Esophagus squamous epithelium (tissue), 4 donors: Measurements from ENCODE around the gene NCK1.

Experiments
- CTCF ChIP-seq, 6 experiments: fragments of 450-650 bp in 4 of 6; fragments of 200-600 bp in 2 of 6; sonication (generic) in 2 of 6; IDR thresholded peaks; one replicate each; pipeline ENCODE4 v1.5.1; 2016 to 2019; ENCODE audit warnings: antibody characterized with exemption in 6 of 6, mild to moderate bottlenecking in 4 of 6, moderate library complexity in 4 of 6
- POLR2A ChIP-seq, 4 donors: fragments of 450-650 bp; IDR thresholded peaks; one replicate each; pipeline ENCODE4 v1.6.1; 2017; ENCODE audit warnings: antibody characterized with exemption in 4 of 4, mild to moderate bottlenecking in 4 of 4, moderate library complexity in 3 of 4

- TF ChIP-seq CTCF (IDR thresholded peaks at IDR 0.05) (no peak), POLR2A (IDR thresholded peaks at IDR 0.05) (no peak)
Measured at GRCh38 chr3:136920904-136921611, 59.0 kb downstream of the NCK1 start.
